Hematopoietic multipotent progenitor cell (in vitro differentiated cells): ENCODE measurements around the gene DIPK1A. TPM values are rescaled to one million over a fixed set of nuclear protein-coding genes. Genes with fewer than 3 reads are reported as not detected.

ENCODE experiments used
- DNase-seq, 3 donors: peaks; one replicate each; pipeline ENCODE4 v3.0.0-alpha.2; 2011 to 2015; ENCODE audit warnings: low read depth in 2 of 3, low spot score in 2 of 3
- total RNA-seq: library from RNA; depleted of rRNA; stranded (reverse); fragments of >200 nt; gene quantifications from one replicate; pipeline ENCODE4 v1.2.3, GENCODE V29; 2012

Gene DIPK1A
- total RNA-seq, 1 donor: 0.27 TPM

DNA sequence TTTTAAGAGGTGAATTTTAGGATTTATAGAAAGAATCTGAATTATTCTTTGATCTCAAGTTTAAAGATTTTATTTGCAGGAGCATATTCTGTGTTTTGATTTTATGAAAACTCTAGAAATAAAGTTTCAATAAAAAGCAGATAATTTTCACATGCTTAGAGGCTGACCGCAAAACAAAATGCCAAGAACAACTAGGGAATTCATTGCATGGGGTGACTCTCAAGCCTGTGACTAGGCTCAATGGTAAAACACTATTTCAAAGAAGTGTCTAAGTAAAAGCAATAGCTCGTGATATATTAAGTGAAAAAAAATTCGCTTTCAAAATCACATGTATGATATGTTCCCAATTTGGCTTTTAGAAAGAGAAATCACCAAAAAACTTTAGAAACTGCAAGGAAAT is 79.9 kb downstream of the DIPK1A start:
- DNase-seq: no peak

DNA sequence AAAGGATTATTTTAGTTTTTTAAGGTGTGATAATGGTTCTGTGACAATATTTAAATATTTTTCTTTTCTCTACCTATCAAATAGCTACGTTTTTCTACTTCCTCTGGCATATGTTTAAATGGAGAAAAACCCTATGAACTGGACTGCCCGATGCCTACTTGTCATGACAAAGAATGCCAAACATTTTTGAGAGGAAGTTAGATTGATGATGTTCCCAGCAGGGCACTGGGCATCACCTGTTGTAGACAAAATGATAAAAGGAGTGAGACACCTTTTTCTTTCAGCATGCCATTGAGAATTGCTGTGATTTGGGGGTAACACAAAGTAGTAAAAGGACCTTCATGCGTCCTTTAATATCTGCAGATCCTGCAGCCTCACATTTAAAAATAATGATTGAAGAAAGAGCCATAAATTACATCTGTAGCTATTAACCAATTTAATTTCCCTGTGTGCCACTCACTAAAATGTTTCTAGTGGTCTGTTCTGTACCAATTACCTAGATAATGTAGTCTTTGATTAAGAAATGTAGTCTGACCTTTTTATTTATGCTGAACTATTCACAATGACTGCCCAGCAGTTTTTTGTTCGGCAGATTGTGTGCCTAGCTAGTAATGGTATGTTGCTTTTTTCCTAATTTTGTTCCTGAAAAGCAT is 81.8 kb downstream of the DIPK1A start:
- no peak for DNase-seq

DNA sequence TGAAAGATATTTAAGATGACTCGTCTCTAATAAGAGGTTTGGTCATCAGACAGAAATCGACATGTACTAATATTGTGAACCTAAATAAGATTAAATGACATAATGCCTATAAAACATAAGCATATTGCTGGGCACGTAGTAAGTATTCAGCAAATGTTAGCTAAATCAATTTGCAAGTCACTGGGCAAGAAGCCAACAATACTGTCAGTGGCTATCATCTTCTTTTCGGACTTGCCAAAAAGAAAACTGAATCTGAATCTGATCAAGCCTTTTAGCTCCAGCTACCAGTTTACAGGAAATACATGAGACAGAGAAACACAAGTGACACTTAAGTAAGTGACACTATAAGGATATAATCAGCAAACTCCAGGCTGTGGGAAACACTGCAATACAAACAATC is 83.5 kb downstream of the DIPK1A start:
- no peak for DNase-seq

- no peak for DNase-seq
Measured at GRCh38 chr1:92877081-92877711, 84.1 kb downstream of the DIPK1A start.

DNA sequence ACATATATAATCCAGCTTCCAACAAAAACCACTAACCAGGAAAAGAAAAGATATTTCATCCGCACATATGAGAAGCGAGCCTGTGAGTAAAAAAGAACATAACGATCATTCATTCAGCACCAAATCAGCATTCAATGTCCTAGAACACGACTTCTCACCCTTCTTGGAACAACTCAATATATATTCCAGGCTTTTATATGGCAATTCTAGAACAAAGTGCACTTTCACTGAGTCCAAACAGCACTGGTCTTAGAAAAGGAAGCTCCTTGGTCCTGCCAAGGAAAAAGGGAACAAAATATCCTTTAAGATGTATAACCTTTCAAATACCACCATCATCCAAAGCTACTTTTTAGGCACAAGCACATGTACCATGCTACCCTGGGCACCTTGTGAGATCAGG is 84.9 kb downstream of the DIPK1A start:
- no peak for DNase-seq

DNA sequence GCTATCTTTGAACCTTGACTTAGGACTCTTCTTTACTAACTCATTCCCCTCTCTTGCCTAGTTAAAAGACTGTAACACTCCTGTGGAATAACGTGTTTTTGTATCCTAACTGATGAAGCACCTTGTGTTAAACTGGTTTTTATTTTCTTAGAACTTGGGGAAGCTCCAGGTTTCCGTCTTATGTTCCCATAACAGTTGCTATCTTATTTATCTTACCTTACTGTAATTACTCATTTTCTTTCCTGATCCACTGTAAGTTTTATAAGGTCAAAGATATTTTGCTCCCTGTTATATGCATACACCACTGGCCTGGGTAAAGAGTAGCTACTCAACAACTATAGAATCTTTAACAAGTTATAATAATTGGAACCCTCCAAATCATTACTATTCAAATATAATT is 86.3 kb downstream of the DIPK1A start:
- DNase-seq: no peak

GRCh38 chr1:92872719-92873118 is 88.5 kb downstream of the DIPK1A start:
- DNase-seq: no peak

DNA sequence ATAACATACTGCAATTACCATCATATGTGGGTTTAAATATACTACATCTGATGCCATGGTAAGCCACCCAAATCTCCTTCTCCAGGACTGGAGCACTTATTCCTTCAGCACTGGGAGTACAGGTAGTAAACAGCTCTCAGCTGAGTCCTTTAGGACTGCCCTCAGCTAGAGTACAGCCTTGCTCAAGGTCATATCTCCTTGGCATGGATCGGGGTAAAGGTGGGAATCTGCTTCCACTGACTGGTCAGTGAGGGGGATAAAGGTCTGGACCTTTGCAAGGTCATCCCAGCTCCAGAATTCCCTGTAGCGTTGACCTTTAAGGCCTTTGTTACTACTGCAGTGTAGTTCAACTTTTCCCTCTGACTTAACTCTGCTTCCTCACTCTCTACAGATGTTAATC is 90.7 kb downstream of the DIPK1A start:
- DNase-seq: no peak

DNA sequence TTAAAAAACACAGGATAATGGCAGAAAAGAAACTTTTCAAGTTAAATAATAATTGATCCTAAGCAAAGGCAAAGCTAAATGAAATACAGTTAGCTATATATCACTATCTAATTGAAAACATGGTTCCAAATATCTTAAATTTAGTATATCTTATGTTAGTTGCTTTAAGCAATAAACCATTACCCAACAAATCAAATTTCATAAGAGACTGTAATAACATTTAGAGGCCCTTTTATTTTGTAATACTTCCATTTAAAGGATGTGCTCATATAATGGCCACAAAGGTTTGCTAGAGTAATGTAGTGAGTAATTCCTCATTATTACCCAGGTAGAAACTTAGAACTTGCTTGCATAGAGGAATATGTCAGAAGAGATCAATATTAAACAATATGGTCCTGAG is 97.1 kb downstream of the DIPK1A start:
- DNase-seq: no peak

DNA sequence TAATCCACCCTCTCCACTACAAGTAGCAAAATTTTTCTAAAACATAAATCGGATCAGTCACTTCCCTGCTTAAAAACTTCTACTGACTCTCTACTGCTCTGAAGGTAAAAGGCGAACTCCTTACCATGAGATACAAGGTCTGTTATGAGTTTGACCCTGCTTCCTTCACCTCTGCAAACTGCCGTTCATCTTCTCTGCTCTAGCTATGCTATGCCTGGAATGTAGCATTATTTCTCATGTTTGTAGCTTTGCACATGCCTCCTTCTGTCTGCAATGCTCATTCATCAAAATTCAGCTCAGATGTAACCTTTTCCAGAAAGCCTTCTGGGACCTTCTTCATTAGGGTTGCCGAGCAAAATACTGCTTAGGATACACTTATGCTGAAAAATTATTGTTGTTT is 98.7 kb downstream of the DIPK1A start:
- no peak for DNase-seq

- DNase-seq: no peak
Measured at GRCh38 chr1:92859400-92860039, 101.7 kb downstream of the DIPK1A start.

DNA sequence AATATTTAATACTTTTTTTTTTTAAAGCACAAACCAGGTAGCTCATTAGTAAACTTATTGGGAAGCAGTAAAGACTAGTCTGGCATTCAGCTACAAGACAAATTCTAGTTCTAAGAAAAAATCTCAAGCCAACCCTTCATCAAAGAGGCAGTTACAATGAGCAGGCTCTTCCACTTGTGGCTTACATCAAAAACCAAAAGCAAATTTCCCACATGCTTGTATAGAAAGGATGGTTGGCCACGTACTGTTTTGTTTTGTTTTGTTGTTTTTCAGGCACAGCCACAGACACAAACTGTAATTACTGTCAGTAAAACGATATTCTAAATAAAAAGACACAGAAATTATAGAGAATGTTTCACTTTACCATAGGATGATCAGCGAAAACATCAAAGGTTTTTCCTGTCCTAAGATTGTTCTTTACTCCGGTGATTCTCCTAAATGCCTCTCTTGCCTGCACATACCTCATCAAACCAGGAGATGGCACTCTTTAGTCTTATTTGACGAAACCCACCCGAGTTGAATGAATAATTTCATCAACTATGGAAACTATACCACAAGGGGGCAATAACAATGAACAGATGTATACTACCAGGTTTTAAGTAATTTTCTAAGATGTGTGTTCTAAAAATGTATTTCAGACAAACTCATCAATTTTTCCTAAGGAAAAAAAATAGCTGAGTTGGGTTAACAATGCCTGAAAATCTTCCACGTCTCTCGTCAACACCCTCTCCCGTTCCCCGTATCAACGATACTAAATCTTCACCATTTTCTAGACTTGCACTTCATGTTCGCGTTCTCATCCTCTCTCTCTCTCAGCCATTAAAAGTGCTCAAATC is 102.5 kb downstream of the DIPK1A start:
- DNase-seq: peak; percentile 46 to 92 (median 72)

GRCh38 chr1:92857817-92858216 is 103.4 kb downstream of the DIPK1A start:
- DNase-seq: no peak

GRCh38 chr1:92855236-92855635 is 106.0 kb downstream of the DIPK1A start:
- DNase-seq: no peak

DNA sequence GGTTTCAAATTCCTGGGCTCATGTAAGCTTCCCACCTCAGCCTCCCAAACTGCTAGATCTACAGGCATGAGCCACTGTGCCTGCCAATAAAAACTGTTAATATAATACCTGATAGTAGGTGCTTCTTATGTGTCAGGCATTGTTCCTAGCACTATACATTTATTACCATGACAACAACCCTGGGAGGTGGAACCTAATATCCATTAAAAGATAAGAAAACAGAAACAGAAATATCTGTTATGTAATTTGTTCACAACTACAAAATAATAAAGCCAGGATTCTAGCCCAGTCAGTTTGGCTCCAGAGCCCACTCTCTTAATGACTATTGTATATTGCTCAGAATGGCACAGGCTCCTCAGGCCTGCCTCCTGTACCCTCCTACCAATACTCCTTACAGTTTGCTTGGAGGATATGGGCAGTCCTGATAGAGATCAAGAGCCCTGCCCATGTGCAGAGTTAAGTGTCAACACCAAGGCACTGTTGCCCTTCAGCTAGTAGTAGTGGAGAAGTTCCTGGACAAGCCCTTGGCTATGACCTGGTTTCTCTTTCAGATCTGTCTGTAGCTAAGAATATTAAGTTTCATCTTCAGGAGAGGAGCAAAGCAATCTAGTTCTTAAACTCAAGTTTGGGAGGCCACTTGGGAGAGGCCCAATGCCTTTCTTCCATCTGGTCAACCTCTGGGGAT is 107.0 kb downstream of the DIPK1A start:
- DNase-seq: no peak

DNA sequence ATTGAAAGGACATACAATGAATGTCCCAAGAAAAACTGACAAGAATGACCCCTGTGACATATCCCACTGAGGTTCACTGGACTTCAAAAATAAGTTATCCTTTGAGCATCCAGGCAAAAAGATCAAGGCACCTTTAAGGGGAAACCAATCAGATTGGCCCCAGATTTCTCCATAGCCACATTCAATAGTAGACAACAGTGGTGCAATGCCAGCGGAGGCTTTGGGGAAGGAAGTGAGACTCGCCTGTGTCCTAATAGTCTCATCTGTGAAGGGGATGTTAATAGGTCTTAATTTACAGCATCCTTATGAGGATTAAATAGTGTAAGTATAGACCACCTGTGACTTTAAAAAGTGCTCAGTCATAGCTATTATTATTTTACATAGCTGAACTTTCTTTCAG is 108.0 kb downstream of the DIPK1A start:
- DNase-seq: peak in 2 of 3 donors; percentile 3 to 37

- peak in 1 of 3 donors; percentile 6 for DNase-seq
Measured at GRCh38 chr1:92851729-92852128, 109.5 kb downstream of the DIPK1A start.

DNA sequence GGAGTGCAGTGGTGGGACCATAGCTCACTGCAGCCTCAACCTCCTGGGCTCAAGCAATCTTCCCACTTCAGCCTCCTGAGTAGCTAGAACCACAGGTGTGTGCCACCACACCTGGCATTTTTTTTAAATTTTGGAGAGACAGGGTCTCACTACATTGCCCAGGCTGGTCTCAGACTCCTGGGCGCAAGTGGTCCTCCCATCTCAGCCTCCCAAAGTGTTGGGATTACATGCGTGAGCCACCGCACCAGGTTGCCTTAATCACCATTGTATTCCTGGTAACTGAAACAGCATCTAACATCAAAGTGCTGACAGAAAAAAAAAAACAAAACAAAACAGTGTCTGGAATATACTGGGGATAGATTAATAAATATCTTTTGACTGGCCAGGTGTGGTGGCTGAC is 111.2 kb downstream of the DIPK1A start:
- no peak for DNase-seq

DNA sequence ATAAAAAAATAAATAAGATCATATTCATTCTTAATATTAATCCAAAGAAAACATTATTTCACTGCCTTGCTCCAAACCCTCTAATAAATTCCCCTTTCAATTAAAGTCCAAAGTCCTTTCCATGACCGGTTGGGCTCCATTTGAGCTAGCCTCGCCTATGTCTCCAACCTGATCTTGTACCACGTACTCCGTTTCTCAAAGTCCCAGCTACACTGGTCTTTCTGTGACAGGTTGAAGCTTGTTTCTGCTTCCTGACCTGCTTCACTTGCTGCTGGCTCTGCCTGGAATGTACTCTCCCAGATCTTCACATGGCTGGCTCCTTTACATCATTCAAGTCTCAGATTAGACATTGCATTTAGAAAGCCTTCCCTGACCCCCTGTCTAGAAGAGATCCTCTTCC is 113.1 kb downstream of the DIPK1A start:
- no peak for DNase-seq

GRCh38 chr1:92845908-92846307 is 115.4 kb downstream of the DIPK1A start:
- DNase-seq: no peak

GRCh38 chr1:92844439-92844838 is 116.8 kb downstream of the DIPK1A start:
- no peak for DNase-seq
